ENCODE data around the gene RNF220. TPM values are rescaled to one million over a fixed set of nuclear protein-coding genes. Genes with fewer than 3 reads are reported as not detected.

Gene RNF220
- total and polyA plus RNA-seq, 2 of the 13 experiments (the other 11 are each of a cell fraction or from before 2014, with no cell fraction given): 48.2 to 72.1 TPM

GRCh38 chr1:44377925-44378784, 26.9 kb upstream of the RNF220 start (continued):
- TF ChIP-seq ARNTL (CRISPR knock-in tag; IDR thresholded peaks at IDR 0.05) (no peak), ZNF644 (CRISPR knock-in tag; IDR thresholded peaks at IDR 0.05; ENCODE audit: low read depth) (no peak), AGO2 (optimal IDR thresholded peaks at IDR 0.05; ENCODE audit: low read depth, low read length) (no peak), CTCF (CRISPR knock-in tag; IDR thresholded peaks at IDR 0.05) (peak; percentile 89), CREB3 (CRISPR knock-in tag; IDR thresholded peaks at IDR 0.05) (no peak), NFE2 (CRISPR knock-in tag; IDR thresholded peaks at IDR 0.05) (no peak), TERF1 (CRISPR knock-in tag; IDR thresholded peaks at IDR 0.05) (no peak), KDM4B (CRISPR knock-in tag; IDR thresholded peaks at IDR 0.05) (no peak), ZNF737 (CRISPR knock-in tag; IDR thresholded peaks at IDR 0.05; ENCODE audit: borderline replicate concordance) (no peak), MEF2D (CRISPR knock-in tag; IDR thresholded peaks at IDR 0.05) (no peak), ZNF350 (CRISPR knock-in tag; IDR thresholded peaks at IDR 0.05; ENCODE audit: borderline replicate concordance, low read depth) (no peak)
- TF ChIP-seq, protein P1, sequence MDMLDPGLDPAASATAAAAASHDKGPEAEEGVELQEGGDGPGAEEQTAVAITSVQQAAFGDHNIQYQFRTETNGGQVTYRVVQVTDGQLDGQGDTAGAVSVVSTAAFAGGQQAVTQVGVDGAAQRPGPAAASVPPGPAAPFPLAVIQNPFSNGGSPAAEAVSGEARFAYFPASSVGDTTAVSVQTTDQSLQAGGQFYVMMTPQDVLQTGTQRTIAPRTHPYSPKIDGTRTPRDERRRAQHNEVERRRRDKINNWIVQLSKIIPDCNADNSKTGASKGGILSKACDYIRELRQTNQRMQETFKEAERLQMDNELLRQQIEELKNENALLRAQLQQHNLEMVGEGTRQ (IDR thresholded peaks at IDR 0.05; ENCODE audit: low read depth, low read length): no peak
- TF ChIP-seq, protein P1 (CRISPR knock-in tag; IDR thresholded peaks at IDR 0.05; ENCODE audit: borderline replicate concordance): no peak
- TF ChIP-seq, protein P2, sequence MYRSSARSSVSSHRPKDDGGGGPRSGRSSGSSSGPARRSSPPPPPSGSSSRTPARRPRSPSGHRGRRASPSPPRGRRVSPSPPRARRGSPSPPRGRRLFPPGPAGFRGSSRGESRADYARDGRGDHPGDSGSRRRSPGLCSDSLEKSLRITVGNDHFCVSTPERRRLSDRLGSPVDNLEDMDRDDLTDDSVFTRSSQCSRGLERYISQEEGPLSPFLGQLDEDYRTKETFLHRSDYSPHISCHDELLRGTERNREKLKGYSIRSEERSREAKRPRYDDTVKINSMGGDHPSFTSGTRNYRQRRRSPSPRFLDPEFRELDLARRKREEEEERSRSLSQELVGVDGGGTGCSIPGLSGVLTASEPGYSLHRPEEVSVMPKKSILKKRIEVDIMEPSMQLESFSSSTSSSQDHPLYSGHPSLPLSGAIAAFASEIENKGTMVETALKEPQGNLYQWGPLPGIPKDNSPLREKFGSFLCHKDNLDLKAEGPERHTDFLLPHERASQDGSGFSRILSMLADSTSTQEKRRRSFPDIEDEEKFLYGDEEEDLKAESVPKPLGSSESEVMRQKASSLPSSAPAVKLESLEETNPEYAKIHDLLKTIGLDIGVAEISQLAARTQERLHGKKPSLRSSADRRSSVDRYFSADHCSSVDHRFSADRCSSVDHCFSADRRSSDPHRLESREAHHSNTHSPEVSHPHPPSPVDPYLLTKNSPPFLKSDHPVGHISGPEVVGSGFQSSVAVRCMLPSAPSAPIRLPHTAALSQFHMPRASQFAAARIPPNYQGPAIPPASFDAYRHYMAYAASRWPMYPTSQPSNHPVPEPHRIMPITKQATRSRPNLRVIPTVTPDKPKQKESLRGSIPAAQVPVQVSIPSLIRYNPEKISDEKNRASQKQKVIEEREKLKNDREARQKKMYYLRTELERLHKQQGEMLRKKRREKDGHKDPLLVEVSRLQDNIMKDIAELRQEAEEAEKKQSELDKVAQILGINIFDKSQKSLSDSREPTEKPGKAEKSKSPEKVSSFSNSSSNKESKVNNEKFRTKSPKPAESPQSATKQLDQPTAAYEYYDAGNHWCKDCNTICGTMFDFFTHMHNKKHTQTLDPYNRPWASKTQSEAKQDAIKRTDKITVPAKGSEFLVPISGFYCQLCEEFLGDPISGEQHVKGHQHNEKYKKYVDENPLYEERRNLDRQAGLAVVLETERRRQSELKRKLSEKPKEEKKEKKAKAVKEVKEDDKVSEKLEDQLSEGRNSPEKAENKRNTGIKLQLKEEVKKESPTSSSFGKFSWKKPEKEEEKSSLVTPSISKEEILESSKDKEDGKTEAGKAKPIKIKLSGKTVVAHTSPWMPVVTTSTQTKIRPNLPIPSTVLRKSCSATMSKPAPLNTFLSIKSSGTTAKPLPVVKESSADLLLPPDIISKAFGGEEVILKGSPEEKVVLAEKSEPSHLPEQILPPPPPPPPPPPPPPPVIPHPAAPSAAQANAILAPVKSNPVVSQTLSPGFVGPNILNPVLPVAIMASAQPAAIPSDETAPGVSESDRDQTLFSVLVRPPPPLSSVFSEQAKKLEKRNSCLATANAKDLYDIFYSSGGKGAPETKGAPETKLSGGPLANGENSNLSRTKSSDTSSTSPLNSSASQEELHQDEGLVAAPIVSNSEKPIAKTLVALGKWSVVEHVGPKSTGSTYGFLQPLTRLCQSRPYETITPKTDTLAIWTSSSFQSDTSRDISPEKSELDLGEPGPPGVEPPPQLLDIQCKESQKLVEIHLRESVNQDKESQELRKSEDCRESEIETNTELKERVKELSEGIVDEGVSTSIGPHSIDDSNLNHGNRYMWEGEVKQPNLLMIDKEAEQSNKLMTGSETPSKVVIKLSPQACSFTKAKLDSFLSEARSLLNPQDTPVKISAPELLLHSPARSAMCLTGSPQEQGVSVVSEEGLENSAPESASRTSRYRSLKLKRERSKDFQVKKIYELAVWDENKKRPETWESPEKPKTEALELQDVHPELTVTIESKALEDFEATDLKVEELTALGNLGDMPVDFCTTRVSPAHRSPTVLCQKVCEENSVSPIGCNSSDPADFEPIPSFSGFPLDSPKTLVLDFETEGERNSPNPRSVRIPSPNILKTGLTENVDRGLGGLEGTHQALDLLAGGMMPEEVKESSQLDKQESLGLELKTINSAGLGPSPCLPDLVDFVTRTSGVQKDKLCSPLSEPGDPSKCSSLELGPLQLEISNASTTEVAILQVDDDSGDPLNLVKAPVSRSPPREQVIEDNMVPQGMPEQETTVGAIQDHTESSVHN (CRISPR knock-in tag; IDR thresholded peaks at IDR 0.05): no peak
